GM18870 (cell line): Measurements from ENCODE around the gene RPS15.
A peak's percentile ranks its signal among the peaks of the same experiment; 100 is the strongest.

ENCODE experiments used
- ATAC-seq: cut with Tn5 transposase; IDR thresholded peaks from one replicate; pipeline ENCODE4 v1.9.1; 2021; ENCODE audit warnings: moderate library complexity; ENCODE audit not compliant: unreplicated experiment

Gene RPS15

DNA sequence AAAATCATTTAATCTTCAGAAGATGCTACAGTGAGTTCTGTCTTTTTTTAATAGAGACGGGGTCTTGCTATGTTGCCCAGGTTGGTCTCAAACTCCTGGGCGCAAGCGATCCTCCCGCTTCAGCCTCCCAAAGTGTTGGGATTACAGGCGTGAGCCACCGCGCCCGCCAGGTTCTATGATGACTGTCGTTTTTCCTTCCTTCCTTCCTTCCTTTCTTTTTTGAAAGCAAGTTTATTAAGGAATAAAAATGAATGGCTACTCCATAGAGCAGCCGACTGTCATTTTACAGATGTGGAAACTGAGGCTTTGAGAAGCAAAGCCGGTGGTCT lies 36.3 kb upstream of the RPS15 start:
- no peak for ATAC-seq

GRCh38 chr19:1402411-1403070 lies 35.7 kb upstream of the RPS15 start:
- ATAC-seq = no peak

- peak; percentile 56 for ATAC-seq
Observed at GRCh38 chr19:1406774-1407527, 31.2 kb upstream of the RPS15 start.

- no peak for ATAC-seq
Observed at GRCh38 chr19:1407528-1408299, 30.5 kb upstream of the RPS15 start, which contains the start of gene DAZAP1. DAZAP1 (plus strand) TSS chr19:1407586; CDS start chr19:1407774, 188 bp downstream.

DNA sequence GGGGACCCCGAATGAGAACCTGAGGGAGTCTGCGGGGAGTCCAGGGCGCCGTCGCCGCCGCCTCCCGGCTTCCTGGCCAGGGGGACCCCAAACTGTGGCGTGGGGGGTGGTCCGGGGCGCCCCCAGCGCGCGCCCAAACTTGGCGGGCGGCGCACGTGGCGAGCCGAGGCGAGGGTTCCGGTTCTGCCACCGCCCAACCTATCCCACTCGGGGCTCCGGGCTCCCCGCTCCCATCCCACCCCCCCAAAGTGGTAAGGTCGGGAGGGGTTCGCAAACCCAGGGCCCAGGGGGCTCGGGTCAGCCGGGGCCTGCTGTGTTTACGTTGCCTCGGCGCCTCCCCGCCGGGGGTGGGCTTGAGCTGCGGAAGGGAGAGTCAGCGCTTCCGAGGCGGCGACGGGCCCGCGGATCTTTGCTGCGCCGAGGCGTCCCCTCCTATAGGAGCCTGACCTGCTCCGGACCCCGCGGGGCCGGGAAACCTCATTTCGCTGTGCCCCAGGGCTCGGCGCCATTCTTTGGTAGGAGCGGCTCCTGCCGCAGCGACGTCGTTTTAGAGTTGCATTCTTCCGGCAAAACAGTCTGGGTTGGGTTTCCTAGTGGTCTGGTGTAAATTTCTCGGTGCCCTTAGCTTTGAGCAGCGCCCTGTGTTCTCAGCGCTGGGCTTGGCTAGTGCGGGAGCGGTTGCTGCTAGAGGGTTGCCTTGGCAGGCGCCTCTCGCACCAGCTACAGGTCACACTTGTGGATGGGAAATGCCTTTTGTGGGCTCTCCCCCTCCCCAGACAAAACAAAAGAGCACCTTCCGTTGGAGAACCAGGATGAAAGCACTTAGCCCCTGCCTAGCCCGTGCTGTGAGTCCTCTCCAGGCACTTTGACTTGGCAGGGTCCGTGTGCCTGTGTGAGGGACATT lies 29.6 kb upstream of the RPS15 start:
- no peak for ATAC-seq

- no peak for ATAC-seq
Observed at GRCh38 chr19:1409204-1410005, 28.8 kb upstream of the RPS15 start.

DNA sequence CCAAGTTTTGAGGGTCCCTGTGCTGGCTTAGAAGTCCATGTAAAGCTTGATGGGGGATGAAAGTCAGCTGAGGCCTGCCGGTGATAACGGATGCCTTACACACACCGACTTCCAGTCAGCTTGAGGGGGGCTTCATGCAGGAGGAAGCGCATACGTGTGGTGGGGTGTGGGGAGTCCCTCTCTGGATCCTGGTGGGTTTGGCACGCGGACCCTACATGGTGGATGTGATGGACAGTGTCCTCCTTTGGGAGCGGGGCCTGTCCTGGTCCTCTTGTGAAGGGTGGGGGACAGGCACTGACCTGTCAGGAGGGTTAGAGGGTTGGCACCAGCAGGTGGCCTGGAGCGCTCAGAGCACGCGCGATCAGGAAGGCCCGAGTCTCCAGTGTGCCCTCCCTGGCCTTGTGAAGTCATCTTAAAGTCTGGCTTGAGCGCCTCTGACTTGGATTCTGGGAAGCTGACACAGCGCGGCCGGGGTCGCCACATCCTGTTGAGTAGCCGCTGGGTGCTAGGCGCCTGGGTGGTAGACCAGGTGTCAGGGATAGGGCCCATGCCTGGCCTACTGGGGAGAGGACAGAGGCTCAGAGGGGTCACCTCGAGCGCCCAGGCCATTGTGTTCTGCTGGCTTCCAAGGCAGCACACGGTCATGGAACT lies 27.9 kb upstream of the RPS15 start:
- no peak for ATAC-seq

- ATAC-seq = no peak
Observed at GRCh38 chr19:1410789-1411188, 27.4 kb upstream of the RPS15 start.

DNA sequence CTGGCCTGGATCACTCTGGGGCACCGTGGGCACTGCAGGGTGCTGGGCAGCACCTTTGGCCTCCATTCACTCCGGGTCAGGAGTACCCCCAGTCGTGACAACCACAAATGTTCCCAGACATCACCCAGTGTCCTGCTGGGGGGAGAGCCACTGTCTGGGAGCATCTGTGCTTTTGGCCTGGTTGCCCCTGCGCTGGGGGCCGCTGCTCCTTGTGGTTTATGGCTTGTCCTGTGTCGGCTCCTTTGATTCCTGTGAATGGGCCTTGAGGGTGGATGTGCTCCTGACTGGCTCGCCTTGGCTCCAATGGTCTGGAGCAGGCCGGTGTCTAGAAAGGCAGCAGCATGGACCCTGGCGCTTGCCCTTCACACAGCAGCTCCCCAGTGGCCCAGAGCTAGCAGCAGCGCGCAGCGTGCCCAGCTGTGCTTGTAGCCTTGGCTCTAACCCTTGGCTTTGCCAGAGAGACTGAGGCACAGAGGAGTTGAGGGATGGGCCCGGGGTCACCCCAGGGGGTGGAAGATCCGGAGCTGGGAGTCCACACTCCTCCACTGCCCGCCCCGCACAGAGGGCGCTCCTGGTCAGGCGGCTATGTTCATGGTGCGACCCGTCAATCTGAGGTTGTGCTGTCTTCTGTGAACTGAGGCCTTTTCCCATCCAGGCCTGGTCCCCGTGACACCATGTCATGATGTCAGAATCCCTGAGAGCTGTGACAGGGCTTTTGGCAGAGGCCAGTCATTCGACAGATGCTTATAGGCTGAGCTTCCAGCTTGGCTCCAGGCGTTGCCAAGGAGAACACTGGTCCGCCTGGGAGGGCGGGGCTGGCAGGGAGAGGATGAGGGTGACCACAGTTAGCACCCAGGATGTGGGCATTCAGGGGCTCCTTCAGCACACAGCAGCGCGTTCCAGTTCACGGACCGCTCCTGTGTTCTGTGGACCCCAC lies 26.7 kb upstream of the RPS15 start:
- ATAC-seq = no peak

- no peak for ATAC-seq
Observed at GRCh38 chr19:1412323-1412923, 25.8 kb upstream of the RPS15 start.

DNA sequence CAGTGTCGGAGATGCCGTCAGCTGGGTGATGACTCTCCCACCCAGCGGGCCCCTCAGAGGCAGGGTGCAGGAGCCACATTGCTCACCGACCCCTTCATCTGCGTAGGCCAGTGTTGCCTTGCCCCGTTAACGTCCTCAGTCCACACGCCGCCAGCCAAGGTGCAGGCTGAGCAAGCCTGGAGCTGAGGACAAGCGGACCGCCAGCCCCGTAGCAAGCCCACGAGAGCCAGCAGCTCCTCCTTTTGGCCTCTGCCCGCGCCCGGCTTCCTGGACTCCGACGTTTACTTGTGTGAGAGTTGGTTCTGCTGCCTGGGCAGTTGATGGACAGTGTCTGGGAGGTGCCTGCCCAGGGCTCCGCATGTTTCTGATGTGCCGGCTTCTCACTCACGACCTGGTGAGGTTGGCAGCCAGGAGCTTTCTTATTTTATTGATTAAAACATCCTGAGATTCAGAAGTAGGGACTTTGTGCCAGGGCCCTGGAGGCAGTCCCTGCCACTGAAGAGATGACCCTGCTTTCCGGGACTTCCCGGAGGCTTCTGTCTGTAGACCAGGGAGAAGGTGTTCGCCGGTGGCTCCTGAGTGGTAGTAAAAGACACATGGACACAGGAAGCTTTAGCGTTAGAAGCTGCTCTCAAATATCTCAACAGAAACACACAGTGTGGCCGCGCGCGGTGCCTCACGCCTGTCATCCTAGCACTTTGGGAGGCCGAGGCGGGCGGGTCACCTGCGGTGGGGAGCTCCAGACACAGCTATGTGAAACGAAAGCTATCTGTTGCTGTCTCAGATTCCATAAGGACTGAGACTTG lies 25.0 kb upstream of the RPS15 start:
- ATAC-seq = no peak

GRCh38 chr19:1416014-1416841 lies 22.0 kb upstream of the RPS15 start:
- ATAC-seq = no peak

- ATAC-seq = no peak
Observed at GRCh38 chr19:1417145-1417544, 21.1 kb upstream of the RPS15 start.

GRCh38 chr19:1417681-1418495 lies 20.3 kb upstream of the RPS15 start:
- ATAC-seq = no peak

- ATAC-seq = no peak
Observed at GRCh38 chr19:1418496-1418775, 19.8 kb upstream of the RPS15 start.
